Smooth muscle cell of bladder (primary cell): ENCODE data around the gene FGFR4. TPM values are rescaled to one million over a fixed set of nuclear protein-coding genes. Genes with fewer than 3 reads are reported as not detected.

ENCODE experiments used
- total RNA-seq: library from RNA; depleted of rRNA; stranded (reverse); fragments of >200 nt; gene quantifications from 2 replicates; pipeline ENCODE4 v1.2.3, GENCODE V29; 2014

FGFR4 gene
- 2.2 and 19.8 TPM in 2 replicates for total RNA-seq

DNA sequence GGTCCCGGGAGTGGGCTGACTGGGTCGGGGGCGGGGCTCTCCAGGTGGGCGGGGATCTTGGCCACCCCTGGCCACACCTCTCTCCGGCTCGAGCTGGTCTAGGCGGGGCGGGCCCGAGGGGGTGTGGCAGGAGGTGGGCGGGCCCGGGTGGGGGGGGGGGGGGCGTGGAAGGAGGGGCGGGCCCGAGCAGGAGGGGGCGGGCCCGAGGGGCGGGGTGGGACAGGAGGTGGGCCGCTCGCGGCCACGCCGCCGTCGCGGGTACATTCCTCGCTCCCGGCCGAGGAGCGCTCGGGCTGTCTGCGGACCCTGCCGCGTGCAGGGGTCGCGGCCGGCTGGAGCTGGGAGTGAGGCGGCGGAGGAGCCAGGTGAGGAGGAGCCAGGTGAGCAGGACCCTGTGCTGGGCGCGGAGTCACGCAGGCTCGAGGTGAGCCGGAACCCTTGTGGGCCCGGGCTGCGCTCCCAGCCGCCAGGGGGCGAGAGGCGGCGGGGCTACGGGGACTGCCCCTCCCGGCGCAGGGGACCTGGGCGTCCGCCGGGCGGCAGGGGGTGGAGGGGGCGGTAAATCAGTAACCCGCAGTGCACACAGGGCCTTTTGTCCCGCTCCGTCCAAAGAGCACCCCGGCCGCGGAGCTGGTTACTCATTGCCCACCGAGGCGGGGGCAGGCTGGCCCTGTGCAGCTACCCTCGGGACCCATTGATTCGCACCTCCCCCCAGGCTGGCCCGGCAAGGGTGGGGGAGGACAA is at the start of gene FGFR4:
Gene FGFR4, plus strand, starts transcription at position 262 of the 744 bp plus-strand sequence. CDS start 2,688 bp downstream, outside the sequence.

GRCh38 chr5:177133096-177133852 is 46.6 kb downstream of the FGFR4 start, which contains the start of gene NSD1:
NSD1 (plus strand) TSS chr5:177133773; CDS start chr5:177135104, 1,331 bp downstream.

Other genes with a start within 250 kb of the FGFR4 start
- gene HK3, start 187.6 kb upstream of the FGFR4 start, total RNA-seq: not detected in 2 replicates
- 24.3 and 29.3 TPM in 2 replicates for gene UIMC1, start 80.1 kb upstream of the FGFR4 start, total RNA-seq
- gene ZNF346, start 64.2 kb upstream of the FGFR4 start, total RNA-seq: 12.3 and 13.8 TPM in 2 replicates
- gene NSD1, start 46.9 kb downstream of the FGFR4 start, total RNA-seq: 31.0 and 37.5 TPM in 2 replicates
- gene RAB24, start 216.8 kb downstream of the FGFR4 start, total RNA-seq: 25.7 and 28.5 TPM in 2 replicates
- 86.3 and 92.4 TPM in 2 replicates for gene PRELID1, start 216.9 kb downstream of the FGFR4 start, total RNA-seq
- gene MXD3, start 225.0 kb downstream of the FGFR4 start, total RNA-seq: 0.65 and 1.3 TPM in 2 replicates